ENCODE data around the gene PSMC2.

DNA sequence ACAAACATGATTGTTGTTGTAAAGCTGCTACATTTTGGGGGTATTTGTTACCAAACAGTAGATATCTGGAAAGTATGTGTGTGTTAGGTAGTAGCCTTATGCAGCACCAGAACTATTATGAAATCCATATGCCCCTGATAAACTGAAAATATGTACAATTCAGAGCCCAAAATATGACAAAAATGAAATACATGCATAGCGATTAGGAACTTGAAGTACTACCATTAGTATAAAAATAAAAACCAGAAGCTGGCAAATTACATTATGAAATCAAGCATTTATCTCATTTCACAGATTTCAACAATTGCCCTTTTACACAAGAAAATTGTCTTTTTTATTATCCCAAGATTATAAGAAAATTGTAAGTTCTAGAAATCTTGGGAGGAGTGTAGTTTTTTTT, 64.7 kb downstream of the PSMC2 start:
- TF ChIP-seq, protein P1, sequence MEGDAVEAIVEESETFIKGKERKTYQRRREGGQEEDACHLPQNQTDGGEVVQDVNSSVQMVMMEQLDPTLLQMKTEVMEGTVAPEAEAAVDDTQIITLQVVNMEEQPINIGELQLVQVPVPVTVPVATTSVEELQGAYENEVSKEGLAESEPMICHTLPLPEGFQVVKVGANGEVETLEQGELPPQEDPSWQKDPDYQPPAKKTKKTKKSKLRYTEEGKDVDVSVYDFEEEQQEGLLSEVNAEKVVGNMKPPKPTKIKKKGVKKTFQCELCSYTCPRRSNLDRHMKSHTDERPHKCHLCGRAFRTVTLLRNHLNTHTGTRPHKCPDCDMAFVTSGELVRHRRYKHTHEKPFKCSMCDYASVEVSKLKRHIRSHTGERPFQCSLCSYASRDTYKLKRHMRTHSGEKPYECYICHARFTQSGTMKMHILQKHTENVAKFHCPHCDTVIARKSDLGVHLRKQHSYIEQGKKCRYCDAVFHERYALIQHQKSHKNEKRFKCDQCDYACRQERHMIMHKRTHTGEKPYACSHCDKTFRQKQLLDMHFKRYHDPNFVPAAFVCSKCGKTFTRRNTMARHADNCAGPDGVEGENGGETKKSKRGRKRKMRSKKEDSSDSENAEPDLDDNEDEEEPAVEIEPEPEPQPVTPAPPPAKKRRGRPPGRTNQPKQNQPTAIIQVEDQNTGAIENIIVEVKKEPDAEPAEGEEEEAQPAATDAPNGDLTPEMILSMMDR (optimal IDR thresholded peaks at IDR 0.05 in 1 of 3, IDR thresholded peaks at IDR 0.05 in 1 of 3, conservative IDR thresholded peaks at IDR 0.05 in 1 of 3; ENCODE audit: extremely low read depth in 1 of 3, insufficient read depth in 2 of 3, low read length in 3 of 3): no peak
- TF ChIP-seq EZH2 (IDR thresholded peaks at IDR 0.05; ENCODE audit: low read length): no peak

Data from keratinocyte (primary cell).